GM18505 (cell line): Measurements from ENCODE around the gene MYBPC2.

Experiments
- ATAC-seq: cut with Tn5 transposase; IDR thresholded peaks from one replicate; pipeline ENCODE4 v1.9.1; 2021; ENCODE audit not compliant: unreplicated experiment
- POLR2A ChIP-seq: IDR thresholded peaks from 4 replicates; pipeline ENCODE4 v1.6.1; 2011; ENCODE audit warnings: borderline replicate concordance; ENCODE audit not compliant: insufficient read depth, insufficient read length; ENCODE audit errors: extremely low read depth

MYBPC2 gene

DNA sequence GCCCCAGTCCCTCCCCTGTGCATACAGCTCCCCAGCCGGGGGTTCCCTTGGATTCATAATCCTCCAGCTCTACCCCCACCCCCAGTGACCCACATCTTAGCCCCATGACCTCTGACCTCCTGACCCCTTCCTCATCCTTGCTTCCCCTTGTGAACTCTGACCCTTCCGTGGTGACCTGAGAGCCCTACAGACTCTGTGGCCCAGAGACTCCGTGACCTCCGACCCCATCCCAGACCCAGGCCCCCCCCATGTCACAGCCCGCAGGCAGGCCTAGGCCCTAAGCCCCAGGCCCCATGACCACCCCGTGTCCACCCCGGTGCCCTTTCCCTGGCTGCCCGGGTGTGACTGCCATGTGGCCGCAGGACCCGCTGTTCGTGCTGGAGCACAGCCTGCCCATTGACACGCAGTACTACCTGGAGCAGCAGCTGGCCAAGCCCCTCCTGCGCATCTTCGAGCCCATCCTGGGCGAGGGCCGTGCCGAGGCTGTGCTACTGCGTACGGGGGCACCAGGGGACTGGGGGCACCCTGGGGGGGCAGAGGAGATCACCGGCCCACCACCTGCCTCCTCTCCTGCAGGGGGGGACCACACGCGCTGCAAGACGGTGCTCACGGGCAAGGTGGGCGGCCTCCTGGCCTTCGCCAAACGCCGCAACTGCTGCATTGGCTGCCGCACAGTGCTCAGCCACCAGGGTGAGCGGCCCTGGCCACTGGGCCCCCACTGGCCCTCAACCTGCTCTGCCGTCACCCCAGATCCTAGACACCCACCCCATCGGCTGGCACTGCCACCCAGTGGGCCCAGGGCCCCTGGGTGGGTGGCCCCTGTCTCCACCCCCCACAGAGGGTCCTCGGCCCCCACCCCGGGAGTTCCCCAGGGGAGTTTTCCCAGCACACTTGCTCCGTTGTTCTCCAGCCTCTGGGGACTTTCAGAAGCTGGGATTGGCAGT is 16.4 kb upstream of the MYBPC2 start:
- no peak for TF ChIP-seq POLR2A

GRCh38 chr19:50417111-50418081 is 15.3 kb upstream of the MYBPC2 start:
- peak; percentile 13 for TF ChIP-seq POLR2A
- no peak for ATAC-seq

More for the DNA sequence above, 16.4 kb upstream of the MYBPC2 start:
- no peak for ATAC-seq

DNA sequence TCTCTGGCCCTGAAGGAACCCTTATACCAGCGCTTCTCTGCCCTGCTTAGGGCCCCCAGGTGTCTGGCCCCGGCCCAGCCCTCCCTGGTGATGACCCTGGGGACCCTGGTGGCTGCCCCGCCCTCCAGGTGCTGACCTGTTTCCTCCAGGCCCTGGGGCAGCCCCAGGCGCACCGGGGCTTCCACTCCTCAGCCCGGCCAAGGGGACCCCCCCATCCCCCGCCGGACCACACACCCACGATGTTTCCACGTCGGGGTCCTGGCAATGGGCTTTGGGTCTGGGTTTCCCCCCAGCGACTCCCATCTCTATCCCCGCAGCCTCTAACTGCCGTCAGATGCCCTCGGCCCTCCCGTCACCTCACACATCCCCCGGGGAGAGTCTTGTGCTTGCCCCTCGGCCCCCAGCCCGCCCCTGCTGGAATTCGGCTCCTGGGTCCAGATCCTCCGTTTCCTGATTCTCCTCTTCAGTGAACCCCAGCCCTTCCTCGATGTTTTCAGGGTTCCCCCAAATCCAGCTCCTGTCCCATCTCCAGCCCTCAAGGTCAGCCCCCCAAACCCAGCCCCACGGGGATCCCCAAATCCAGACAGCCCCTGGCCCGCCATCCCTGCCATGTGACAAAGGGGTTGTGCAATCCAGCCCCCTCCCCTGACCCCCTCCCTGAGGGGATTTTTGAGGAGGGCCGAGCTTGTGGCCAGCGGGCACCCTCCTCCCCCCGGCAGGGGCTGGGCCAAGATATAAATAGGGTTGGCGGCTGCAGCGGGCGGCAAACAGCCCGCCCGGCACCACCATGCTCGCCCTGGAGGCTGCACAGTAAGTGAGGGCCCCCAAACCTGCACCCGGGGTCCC is 14.3 kb upstream of the MYBPC2 start, which contains the start of gene SPIB:
SPIB (plus strand) TSS at position 763 of the 846 bp plus-strand sequence; CDS start at position 788, 25 bp downstream.
- TF ChIP-seq POLR2A = peak; percentile 93

DNA sequence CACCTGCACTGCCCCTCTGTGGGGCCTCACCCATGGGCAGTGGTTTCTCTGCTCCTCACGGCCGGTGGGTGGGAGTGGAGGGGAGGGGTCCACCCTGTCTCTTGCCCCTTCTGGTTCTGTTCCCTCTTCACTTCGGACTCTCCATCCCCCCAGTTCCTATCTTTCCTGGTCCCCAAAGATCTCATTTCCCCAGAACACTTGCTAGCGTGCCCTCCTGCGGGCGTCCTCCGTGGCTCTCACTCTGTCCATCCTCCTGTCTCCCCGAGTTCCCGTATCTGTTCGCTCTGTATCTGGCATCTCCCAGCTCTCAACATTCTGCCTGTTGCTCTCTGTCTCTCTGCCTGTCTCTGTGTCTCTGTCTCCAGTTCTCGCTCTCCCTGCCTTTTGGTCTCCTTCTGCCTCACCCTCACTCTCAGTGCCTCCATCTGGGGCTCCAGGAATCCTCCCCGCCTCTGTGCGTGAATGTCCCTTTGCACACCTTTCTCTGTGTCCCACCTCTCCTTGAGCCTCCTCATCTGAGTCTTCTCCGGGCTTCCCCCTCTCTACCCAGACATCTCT is 13.6 kb upstream of the MYBPC2 start:
- no peak for ATAC-seq

More for the DNA sequence above, 14.3 kb upstream of the MYBPC2 start, which contains the start of gene SPIB:
- no peak for ATAC-seq

DNA sequence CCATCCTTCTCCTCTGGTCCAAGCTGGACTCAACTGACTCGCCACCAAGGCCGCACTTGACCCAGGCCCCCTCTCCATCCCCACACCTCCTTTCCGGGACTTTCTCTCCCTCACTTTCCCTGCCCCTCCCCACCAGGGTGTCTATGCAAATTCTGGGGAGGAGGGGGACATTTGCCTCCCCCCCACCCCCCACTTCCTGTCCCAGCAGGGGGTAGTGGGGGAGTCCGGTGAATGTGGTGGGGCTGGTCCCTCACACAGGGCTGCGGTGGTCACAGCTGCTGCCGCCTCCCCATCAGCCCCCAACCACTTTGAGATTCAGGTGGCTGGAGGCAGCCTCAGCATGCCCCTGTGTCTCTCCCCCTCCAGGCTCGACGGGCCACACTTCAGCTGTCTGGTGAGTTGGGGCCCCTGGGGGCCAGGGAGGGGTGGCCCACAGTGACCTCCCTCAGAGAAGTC is 13.1 kb upstream of the MYBPC2 start:
- TF ChIP-seq POLR2A = peak; percentile 47
- ATAC-seq = no peak

More for the DNA sequence above, 13.6 kb upstream of the MYBPC2 start:
- TF ChIP-seq POLR2A = no peak

DNA sequence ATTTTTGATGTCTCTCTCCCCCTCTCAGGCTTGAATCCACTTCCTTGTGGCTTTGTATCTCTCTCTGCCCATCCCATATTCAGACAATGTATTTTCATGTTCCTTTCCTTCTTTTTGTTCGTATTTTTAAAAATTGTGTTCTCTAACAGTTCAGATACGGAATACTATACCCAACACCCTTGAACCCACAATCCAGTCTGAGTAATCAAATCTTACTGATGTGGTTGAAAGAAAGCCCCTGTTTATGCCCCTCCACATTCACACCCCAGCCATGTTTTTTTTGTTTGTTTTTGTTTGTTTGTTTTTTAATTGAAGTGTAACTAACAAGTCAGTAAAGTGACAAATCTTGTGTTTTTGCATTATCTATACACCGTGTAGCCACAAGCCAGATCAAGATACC is 12.6 kb upstream of the MYBPC2 start:
- no peak for TF ChIP-seq POLR2A
- ATAC-seq = no peak

DNA sequence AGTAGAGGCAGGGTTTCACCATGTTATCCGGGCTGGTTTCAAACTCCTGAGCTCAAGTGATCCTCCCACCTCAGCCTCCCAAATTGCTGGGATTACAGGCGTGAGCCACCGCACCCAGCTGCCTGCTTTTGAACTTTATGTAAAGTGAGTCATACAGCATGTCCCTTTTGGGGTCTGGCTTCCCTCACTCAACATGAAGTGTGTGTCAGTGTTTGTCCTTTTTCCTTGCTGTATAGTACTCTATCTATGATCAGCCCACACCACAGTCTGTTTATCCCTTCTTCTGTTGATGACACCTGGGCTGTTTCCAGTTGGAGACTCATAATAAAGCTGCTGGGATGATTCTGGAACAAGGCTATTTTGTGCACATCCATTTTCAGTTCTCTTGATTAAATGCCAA is 11.9 kb upstream of the MYBPC2 start:
- no peak for ATAC-seq
- TF ChIP-seq POLR2A = no peak

DNA sequence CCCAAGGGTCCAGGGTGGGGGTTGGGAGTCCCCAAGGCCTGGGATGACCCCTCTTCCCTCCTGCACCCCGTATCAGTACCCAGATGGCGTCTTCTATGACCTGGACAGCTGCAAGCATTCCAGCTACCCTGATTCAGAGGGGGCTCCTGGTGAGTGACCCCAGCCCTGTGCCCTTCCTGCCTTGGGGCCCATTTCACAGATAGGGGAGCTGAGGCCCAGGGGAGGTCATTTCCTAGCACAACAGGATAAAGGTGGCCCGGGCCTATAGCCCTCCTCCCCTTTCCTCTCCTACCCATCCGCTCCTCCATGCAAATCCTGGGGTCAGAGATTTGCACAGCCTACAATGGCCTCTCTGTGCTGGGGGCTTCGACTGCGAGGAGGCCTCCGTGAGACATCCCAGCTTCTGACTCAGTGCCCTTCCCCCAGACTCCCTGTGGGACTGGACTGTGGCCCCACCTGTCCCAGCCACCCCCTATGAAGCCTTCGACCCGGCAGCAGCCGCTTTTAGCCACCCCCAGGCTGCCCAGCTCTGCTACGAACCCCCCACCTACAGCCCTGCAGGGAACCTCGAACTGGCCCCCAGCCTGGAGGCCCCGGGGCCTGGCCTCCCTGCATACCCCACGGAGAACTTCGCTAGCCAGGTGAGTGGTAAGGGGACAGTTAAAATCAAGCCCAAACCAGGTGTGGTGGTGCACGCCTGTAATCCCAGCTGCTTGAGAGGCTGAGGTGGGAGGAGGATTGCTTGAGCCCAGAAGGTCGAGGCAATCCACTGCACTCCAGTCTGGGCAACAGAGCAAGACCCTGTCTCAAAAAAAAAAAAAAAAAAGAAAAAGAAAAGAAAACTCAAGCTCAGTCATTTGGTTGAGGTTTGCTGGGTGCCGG is 10.1 kb upstream of the MYBPC2 start:
- no peak for TF ChIP-seq POLR2A
- ATAC-seq = no peak

- peak; percentile 13 for TF ChIP-seq POLR2A
- ATAC-seq = no peak
Measured at GRCh38 chr19:50423279-50424113, 9.2 kb upstream of the MYBPC2 start.

DNA sequence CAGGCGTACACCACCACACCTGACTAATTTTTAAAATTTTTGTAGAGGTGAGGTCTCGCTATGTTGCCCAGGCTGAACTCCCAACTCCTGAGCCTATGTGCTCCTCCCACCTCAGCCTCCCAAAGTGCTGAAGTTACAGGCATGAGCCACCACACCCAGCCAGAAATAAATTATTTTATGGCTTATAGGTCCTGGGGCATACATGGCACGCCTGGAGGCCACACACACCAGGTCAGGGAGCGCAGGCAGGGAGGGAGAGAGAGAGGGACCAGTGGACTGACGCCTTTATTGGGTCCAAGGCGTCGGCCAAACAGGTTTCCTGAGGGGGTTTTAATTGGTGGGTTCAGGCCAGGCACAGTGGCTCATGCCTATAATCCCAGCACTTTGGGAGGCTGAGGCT is 7.1 kb upstream of the MYBPC2 start:
- no peak for ATAC-seq
- no peak for TF ChIP-seq POLR2A
